Measurements from ENCODE around the gene STK25.

DNA sequence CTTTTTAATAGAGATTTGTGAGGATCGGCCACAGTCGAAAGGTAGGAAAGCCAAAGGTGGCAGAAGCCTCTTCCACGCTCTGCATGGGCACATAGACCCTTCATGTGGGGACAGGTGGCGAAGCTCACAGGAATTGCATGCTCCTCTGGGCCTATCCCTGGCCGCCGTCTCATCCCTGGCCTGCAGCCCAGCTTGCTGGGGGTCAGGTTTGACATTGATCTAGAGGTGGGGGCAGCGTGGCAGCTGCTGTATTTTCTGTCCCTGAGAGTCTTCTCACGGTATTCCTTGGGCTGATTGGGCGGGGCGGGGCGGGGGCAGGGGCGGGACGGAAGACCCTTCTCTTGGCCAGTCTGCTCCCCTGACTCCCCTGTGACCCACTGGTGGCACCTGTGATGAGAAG, 48.9 kb downstream of the STK25 start:
- TF ChIP-seq CBX8 (IDR thresholded peaks at IDR 0.05) = no peak
- TF ChIP-seq POLR2A (IDR thresholded peaks at IDR 0.05; ENCODE audit: low read length) = no peak
- TF ChIP-seq, protein P1, sequence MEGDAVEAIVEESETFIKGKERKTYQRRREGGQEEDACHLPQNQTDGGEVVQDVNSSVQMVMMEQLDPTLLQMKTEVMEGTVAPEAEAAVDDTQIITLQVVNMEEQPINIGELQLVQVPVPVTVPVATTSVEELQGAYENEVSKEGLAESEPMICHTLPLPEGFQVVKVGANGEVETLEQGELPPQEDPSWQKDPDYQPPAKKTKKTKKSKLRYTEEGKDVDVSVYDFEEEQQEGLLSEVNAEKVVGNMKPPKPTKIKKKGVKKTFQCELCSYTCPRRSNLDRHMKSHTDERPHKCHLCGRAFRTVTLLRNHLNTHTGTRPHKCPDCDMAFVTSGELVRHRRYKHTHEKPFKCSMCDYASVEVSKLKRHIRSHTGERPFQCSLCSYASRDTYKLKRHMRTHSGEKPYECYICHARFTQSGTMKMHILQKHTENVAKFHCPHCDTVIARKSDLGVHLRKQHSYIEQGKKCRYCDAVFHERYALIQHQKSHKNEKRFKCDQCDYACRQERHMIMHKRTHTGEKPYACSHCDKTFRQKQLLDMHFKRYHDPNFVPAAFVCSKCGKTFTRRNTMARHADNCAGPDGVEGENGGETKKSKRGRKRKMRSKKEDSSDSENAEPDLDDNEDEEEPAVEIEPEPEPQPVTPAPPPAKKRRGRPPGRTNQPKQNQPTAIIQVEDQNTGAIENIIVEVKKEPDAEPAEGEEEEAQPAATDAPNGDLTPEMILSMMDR (IDR thresholded peaks at IDR 0.05) = no peak
- no peak for TF ChIP-seq TP53 (CRISPR knock-in tag; IDR thresholded peaks at IDR 0.05)
- no peak for TF ChIP-seq HDAC2 (IDR thresholded peaks at IDR 0.05)
- TF ChIP-seq JUNB (IDR thresholded peaks at IDR 0.05) = no peak
- TF ChIP-seq CEBPB (IDR thresholded peaks at IDR 0.05) = no peak
- TF ChIP-seq USF2 (IDR thresholded peaks at IDR 0.05) = no peak
- no peak for TF ChIP-seq KDM1A (IDR thresholded peaks at IDR 0.05; ENCODE audit: low read depth)
- TF ChIP-seq CBX2 (IDR thresholded peaks at IDR 0.05; ENCODE audit: borderline replicate concordance, low read depth) = no peak

All from A549 (cell line).